A549 (cell line): Measurements from ENCODE around the gene MRPL45. TPM values are rescaled to one million over a fixed set of nuclear protein-coding genes. Genes with fewer than 3 reads are reported as not detected.
A peak's percentile ranks its signal among the peaks of the same experiment; 100 is the strongest.

Experiments
- ATAC-seq, 2 experiments: fragments of 200-7000 bp in 1 of 2; fragments of >200 bp in 1 of 2; cut with Nextera tagmentation in 1 of 2; cut with Tn5 transposase in 1 of 2; 3 replicates each; pipeline versions ENCODE4 v1.8.0 to v1.9.1; 2018 to 2020; ENCODE audit warnings: mild to moderate bottlenecking in 1 of 2, moderate library complexity in 1 of 2
- CTCF ChIA-PET: fragments of 300-600 bp; sonication (Branson Sonifier 250); formaldehyde crosslinking; extraction: SDS; loops from one replicate; lab custom pipeline; 2021; ENCODE audit warnings: antibody characterized with exemption, inconsistent platforms; lab: Yijun Ruan, JAX
- POLR2A ChIA-PET: fragments of 350-600 bp; formaldehyde crosslinking; extraction: SDS; loops from one replicate; lab custom pipeline; 2021; ENCODE audit warnings: antibody characterized with exemption, inconsistent platforms; lab: Yijun Ruan, JAX
- DNase-seq, 2 experiments: peaks; one replicate each; pipeline versions ENCODE4 v3.0.0 to v3.0.0-alpha.2; 2011 to 2016; ENCODE audit warnings: low read depth in 1 of 2, low spot score in 1 of 2
- FAIRE-seq: peaks from 2 replicates; lab custom pipeline; 2011; peaks lifted over from hg19 to GRCh38; lab: Jason Lieb, UNC
- H3K27ac ChIP-seq, 2 experiments: fragments of >200 bp; sonication (Bioruptor Twin); formaldehyde crosslinking; 3 replicates each; pipeline ENCODE4 v1.5.1; 2016 to 2017
- H3K4me1 ChIP-seq: fragments of >200 bp; sonication (Bioruptor Twin); formaldehyde crosslinking; 3 replicates; pipeline ENCODE4 v1.6.1; 2016
- H3K4me2 ChIP-seq: fragments of >200 bp; sonication (Bioruptor Twin); formaldehyde crosslinking; 3 replicates; pipeline ENCODE4 v1.6.1; 2016
- H3K4me3 ChIP-seq: fragments of >200 bp; sonication (Bioruptor Twin); formaldehyde crosslinking; 3 replicates; pipeline ENCODE4 v1.5.1; 2016
- H3K9me3 ChIP-seq: fragments of >200 bp; sonication (Bioruptor Twin); formaldehyde crosslinking; 3 replicates; pipeline ENCODE4 v1.6.1; 2016
- ATOH8 ChIP-seq: fragments of 250-450 bp; sonication (Bioruptor Pico); IDR thresholded peaks from 2 replicates; pipeline ENCODE4 v1.5.0; 2020; ENCODE audit warnings: low read depth, mild to moderate bottlenecking, moderate library complexity
- BCL3 ChIP-seq: fragments of >200 bp; sonication (Bioruptor Twin); formaldehyde crosslinking; IDR thresholded peaks from 3 replicates; pipeline ENCODE4 v1.6.1; 2016
- CEBPB ChIP-seq, 2 experiments: fragments of >200 bp in 1 of 2; sonication (Bioruptor Twin) in 1 of 2; formaldehyde crosslinking in 1 of 2; IDR thresholded peaks; 2 replicates each; pipeline ENCODE4 v1.6.1; 2012 to 2016
- CHD4 ChIP-seq: fragments of 200-600 bp; sonication (generic); IDR thresholded peaks from 2 replicates; pipeline ENCODE4 v1.6.1; 2016; ENCODE audit warnings: antibody characterized with exemption, mild to moderate bottlenecking, borderline replicate concordance
- E2F6 ChIP-seq: IDR thresholded peaks from 2 replicates; pipeline ENCODE4 v1.6.1; 2012; ENCODE audit warnings: low read depth, borderline replicate concordance
- EP300 ChIP-seq, 2 experiments: fragments of >200 bp; sonication (Bioruptor Twin); formaldehyde crosslinking; IDR thresholded peaks; 2 replicates in 1 of 2; 3 replicates in 1 of 2; pipeline ENCODE4 v1.6.1; 2016 to 2017
- FOSL2 ChIP-seq, 2 experiments: fragments of 450-650 bp in 1 of 2; fragments of >200 bp in 1 of 2; sonication (Bioruptor Twin) in 1 of 2; formaldehyde crosslinking; IDR thresholded peaks; 2 replicates each; pipeline versions ENCODE4 v1.5.0 to v1.6.1; 2016 to 2020; ENCODE audit warnings: mild to moderate bottlenecking in 1 of 2, moderate library complexity in 1 of 2
- GATA3 ChIP-seq: IDR thresholded peaks from 2 replicates; pipeline ENCODE4 v1.6.1; 2012; ENCODE audit warnings: borderline replicate concordance
- HDAC2 ChIP-seq: fragments of 200-600 bp; sonication (generic); IDR thresholded peaks from 2 replicates; pipeline ENCODE4 v1.6.1; 2016
- HES2 ChIP-seq: fragments of >200 bp; sonication (Bioruptor Twin); formaldehyde crosslinking; IDR thresholded peaks from 2 replicates; pipeline ENCODE4 v1.6.1; 2016
- HOXB13 ChIP-seq: fragments of 250-450 bp; sonication (Bioruptor Pico); IDR thresholded peaks from 2 replicates; pipeline ENCODE4 v1.5.0; 2020; ENCODE audit warnings: low read depth, mild to moderate bottlenecking, moderate library complexity
- HOXB5 ChIP-seq: fragments of 250-450 bp; sonication (Bioruptor Pico); IDR thresholded peaks from 2 replicates; pipeline ENCODE4 v1.5.0; 2020; ENCODE audit warnings: mild to moderate bottlenecking, moderate library complexity
- JUN ChIP-seq, 2 experiments: fragments of >200 bp; sonication (Bioruptor Twin); formaldehyde crosslinking; IDR thresholded peaks; 2 replicates in 1 of 2; 3 replicates in 1 of 2; pipeline ENCODE4 v1.6.1; 2016 to 2017
- JUNB ChIP-seq: fragments of >200 bp; sonication (Bioruptor Twin); formaldehyde crosslinking; IDR thresholded peaks from 2 replicates; pipeline ENCODE4 v1.6.1; 2016
- KDM1A ChIP-seq: fragments of 200-600 bp; sonication (generic); IDR thresholded peaks from 2 replicates; pipeline ENCODE4 v1.6.1; 2016; ENCODE audit warnings: low read depth, mild to moderate bottlenecking
- MAFK ChIP-seq: fragments of 450-650 bp; IDR thresholded peaks from 2 replicates; pipeline ENCODE4 v1.6.1; 2014; ENCODE audit not compliant: partially characterized antibody
- MAX ChIP-seq: IDR thresholded peaks from 2 replicates; pipeline ENCODE4 v1.6.1; 2012
- MYC ChIP-seq: IDR thresholded peaks from 2 replicates; pipeline ENCODE4 v1.6.1; 2012; ENCODE audit warnings: mild to moderate bottlenecking, inconsistent platforms, low read length, improper control_type of control experiment, borderline replicate concordance
- NFE2L2 ChIP-seq: fragments of 150-350 bp; conservative IDR thresholded peaks from 2 replicates; pipeline ENCODE4 v1.6.1; 2014; ENCODE audit warnings: low read length
- NPAS2 ChIP-seq: fragments of 250-450 bp; sonication (Bioruptor Pico); IDR thresholded peaks from 2 replicates; pipeline ENCODE4 v1.8.0; 2022; ENCODE audit warnings: mild to moderate bottlenecking, moderate library complexity, borderline replicate concordance
- NR3C1 ChIP-seq: fragments of >200 bp; sonication (Bioruptor Twin); formaldehyde crosslinking; IDR thresholded peaks from 3 replicates; pipeline ENCODE4 v1.6.1; 2017
- PBX3 ChIP-seq: IDR thresholded peaks from 2 replicates; pipeline ENCODE4 v1.6.1; 2012
- PHF8 ChIP-seq: fragments of 200-600 bp; sonication (generic); IDR thresholded peaks from 2 replicates; pipeline ENCODE4 v1.6.1; 2016; ENCODE audit warnings: low read depth, mild to moderate bottlenecking, antibody characterized with exemption, moderate library complexity, borderline replicate concordance
- POLR2A ChIP-seq: IDR thresholded peaks from 2 replicates; pipeline ENCODE4 v1.6.1; 2012; ENCODE audit warnings: mild to moderate bottlenecking, low read length
- RCOR1 ChIP-seq: fragments of 150-350 bp; IDR thresholded peaks from 2 replicates; pipeline ENCODE4 v1.6.1; 2014; ENCODE audit warnings: antibody characterized with exemption, low read length, low read depth
- REST ChIP-seq: fragments of 200-600 bp; sonication (generic); IDR thresholded peaks from 2 replicates; pipeline ENCODE4 v1.6.1; 2016; ENCODE audit warnings: antibody characterized with exemption, mild to moderate bottlenecking, moderate library complexity
- RFX5 ChIP-seq: fragments of 450-650 bp; IDR thresholded peaks from 2 replicates; pipeline ENCODE4 v1.7.1; 2014; ENCODE audit warnings: antibody characterized with exemption, mild to moderate bottlenecking, moderate library complexity
- TP53 ChIP-seq: fragments of 250-450 bp; sonication (Bioruptor Pico); IDR thresholded peaks from 2 replicates; pipeline ENCODE4 v1.5.0; 2021; ENCODE audit warnings: mild to moderate bottlenecking, moderate library complexity
- ZFP36 ChIP-seq: fragments of 450-650 bp; IDR thresholded peaks from 2 replicates; pipeline ENCODE4 v1.6.1; 2014; ENCODE audit warnings: borderline replicate concordance; ENCODE audit not compliant: partially characterized antibody
- ZSCAN20 ChIP-seq: fragments of 250-450 bp; sonication (Bioruptor Pico); IDR thresholded peaks from 2 replicates; pipeline ENCODE4 v1.8.0; 2022; ENCODE audit warnings: mild to moderate bottlenecking, moderate library complexity
- WGBS: methylation state at CpG from one replicate; pipeline ENCODE4 v1.1.6; 2017; ENCODE audit errors: missing lambda C conversion rate; 5-methylcytosine and 5-hydroxymethylcytosine counted together
- polyA plus RNA-seq, 4 experiments: library from polyadenylated mRNA; depleted of rRNA in 3 of 4; stranded (reverse); fragments of >200 nt; fragmentation: RNase III in 1 of 4; extraction: RNeasy Plus Mini Kit Qiagen cat#74134 plus additional on column Dnase treatment in 1 of 4; gene quantifications; 2 replicates in 3 of 4; 3 replicates in 1 of 4; pipeline ENCODE4 v1.2.3, GENCODE V29; 2011 to 2017

The MRPL45 gene
- polyA plus RNA-seq, 2 of the 4 experiments (the other 2 are of a cell fraction), result 69.6 to 134 TPM

- TF ChIP-seq ZSCAN20 (CRISPR knock-in tag), result no peak
Observed at GRCh38 chr17:38350035-38350434, 53.1 kb downstream of the MRPL45 start (continued).

- 2% methylated on average over 30 of the region's 84 CpGs for WGBS
- ChIA-PET POLR2A (interaction anchor here (0.7 to 1.8 kb wide), 11 partner anchors 9 to 613 kb away, joined by 3 to 8 read pairs (median 3); no protein-coding TSS in a partner anchor), CTCF (interaction anchor here (1.7 to 27.2 kb wide), 8 partner anchors 13 to 140 kb away, joined by 4 to 675 read pairs (median 22); no protein-coding TSS in a partner anchor)
- no peak for FAIRE-seq
- peak; percentile 89 to 97 for DNase-seq
- Histone ChIP-seq H3K4me2 (peak within 1 kb of the TSS; percentile 75), H3K9me3 (no peaks in the 10 kb centered on the region), H3K4me1 (peaks cover 24% of the 10 kb centered on the region), H3K27ac (peak within 1 kb of the TSS; percentile 96 to 99), H3K4me3 (peak within 1 kb of the TSS; percentile 95)
- TF ChIP-seq EP300 (IDR thresholded peaks at IDR 0.05) (no peak), E2F6 (peak; percentile 72; the same call in 1 of the 2 replicates), POLR2A (peak; percentile 96), NFE2L2 (no peak), HOXB5 (CRISPR knock-in tag) (peak; percentile 55; the same call in 1 of the 2 replicates), RCOR1 (no peak), JUN (IDR thresholded peaks at IDR 0.05) (peak; percentile 85 to 89), PBX3 (0 out of 2 replicates have a peak, but pooled peaks have one; percentile 29), CHD4 (no peak), RFX5 (peak; percentile 82), HDAC2 (peak; percentile 83), FOSL2 (IDR thresholded peaks at IDR 0.05) (no peak), FOSL2 (CRISPR knock-in tag; IDR thresholded peaks at IDR 0.05) (peak; percentile 54), JUNB (no peak), BCL3 (peak; percentile 88), ZFP36 (no peak), MAX (peak; percentile 83), MYC (peak; percentile 90), PHF8 (peak; percentile 99), NPAS2 (CRISPR knock-in tag) (no peak), HES2 (no peak), MAFK (no peak), ATOH8 (no peak), KDM1A (peak; percentile 86), HOXB13 (CRISPR knock-in tag) (peak; percentile 51; the same call in 1 of the 2 replicates), NR3C1 (no peak), CEBPB (IDR thresholded peaks at IDR 0.05) (no peak), REST (peak; percentile 86), GATA3 (no peak), TP53 (CRISPR knock-in tag) (no peak)
- ATAC-seq, result peak; percentile 90 to 93
Observed at GRCh38 chr17:38351412-38352222, 54.6 kb downstream of the MRPL45 start, which contains the start of gene SOCS7. TSS of gene SOCS7 (plus strand) at chr17:38351844. CDS start at chr17:38352053, 209 bp downstream.
